Transverse colon (tissue), 4 donors: ENCODE measurements around the gene KXD1.
"Not testable (repeated sequence)": the region's sequence is repeated elsewhere in the genome, so short reads cannot be mapped to it uniquely, and the experiment has no call there.

ENCODE experiments used
- POLR2A ChIP-seq: fragments of 450-650 bp; IDR thresholded peaks from one replicate; pipeline ENCODE4 v1.6.1; 2016; ENCODE audit warnings: antibody characterized with exemption, mild to moderate bottlenecking, moderate library complexity
- POLR2AphosphoS5 ChIP-seq, 3 donors: sonication (generic); formaldehyde crosslinking; IDR thresholded peaks; one replicate each; pipeline ENCODE4 v1.6.1; 2016; ENCODE audit warnings: antibody characterized with exemption in 3 of 3
- TF ChIP-seq, protein P1 (sequence below), 5 experiments: fragments of 200-600 bp in 3 of 5; fragments of 450-650 bp in 2 of 5; sonication (generic) in 3 of 5; IDR thresholded peaks; 1 replicate in 2 of 5; 2 replicates in 3 of 5; pipeline ENCODE4 v1.5.1; 2016 to 2017; ENCODE audit warnings: antibody characterized with exemption in 5 of 5, inconsistent platforms in 3 of 5, mild to moderate bottlenecking in 2 of 5, moderate library complexity in 1 of 5

DNA sequence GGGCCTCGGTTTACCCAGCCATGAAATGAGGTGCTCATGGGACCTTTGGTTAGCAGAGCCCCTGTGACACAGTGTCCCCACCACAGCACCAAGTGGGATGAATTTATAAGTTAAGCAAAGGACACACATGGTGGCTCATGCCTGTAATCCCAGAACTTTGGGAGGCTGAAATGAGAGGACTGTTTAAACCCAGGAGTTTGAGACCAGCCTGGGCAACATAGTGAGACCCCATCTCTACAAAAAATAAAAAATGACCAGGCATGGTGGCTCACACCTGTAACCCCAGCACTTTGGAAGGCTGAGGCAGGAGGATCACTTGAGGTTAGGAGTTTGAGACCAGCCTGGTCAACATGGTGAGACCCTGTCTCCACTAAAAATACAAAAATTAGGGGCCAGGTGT, 17.5 kb upstream of the KXD1 start:
- TF ChIP-seq, protein P1, sequence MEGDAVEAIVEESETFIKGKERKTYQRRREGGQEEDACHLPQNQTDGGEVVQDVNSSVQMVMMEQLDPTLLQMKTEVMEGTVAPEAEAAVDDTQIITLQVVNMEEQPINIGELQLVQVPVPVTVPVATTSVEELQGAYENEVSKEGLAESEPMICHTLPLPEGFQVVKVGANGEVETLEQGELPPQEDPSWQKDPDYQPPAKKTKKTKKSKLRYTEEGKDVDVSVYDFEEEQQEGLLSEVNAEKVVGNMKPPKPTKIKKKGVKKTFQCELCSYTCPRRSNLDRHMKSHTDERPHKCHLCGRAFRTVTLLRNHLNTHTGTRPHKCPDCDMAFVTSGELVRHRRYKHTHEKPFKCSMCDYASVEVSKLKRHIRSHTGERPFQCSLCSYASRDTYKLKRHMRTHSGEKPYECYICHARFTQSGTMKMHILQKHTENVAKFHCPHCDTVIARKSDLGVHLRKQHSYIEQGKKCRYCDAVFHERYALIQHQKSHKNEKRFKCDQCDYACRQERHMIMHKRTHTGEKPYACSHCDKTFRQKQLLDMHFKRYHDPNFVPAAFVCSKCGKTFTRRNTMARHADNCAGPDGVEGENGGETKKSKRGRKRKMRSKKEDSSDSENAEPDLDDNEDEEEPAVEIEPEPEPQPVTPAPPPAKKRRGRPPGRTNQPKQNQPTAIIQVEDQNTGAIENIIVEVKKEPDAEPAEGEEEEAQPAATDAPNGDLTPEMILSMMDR (IDR thresholded peaks at IDR 0.05) = not testable (repeated sequence)
- TF ChIP-seq POLR2A; POLR2AphosphoS5 (IDR thresholded peaks at IDR 0.05): not testable (repeated sequence)
